GM20431 (cell line): ENCODE results near the gene NDUFS2.
"Not testable (repeated sequence)": the region's sequence is repeated elsewhere in the genome, so short reads cannot be mapped to it uniquely, and the experiment has no call there.

Experiments used
- in situ Hi-C: fragments of 300-500 bp; cut with MseI, MboI; formaldehyde crosslinking; loops from one replicate; pipeline ENCODE4 v1.15.0; 2020; ENCODE audit warnings: low sequenced_read_pairs; ENCODE audit not compliant: unreplicated experiment

Gene NDUFS2

DNA sequence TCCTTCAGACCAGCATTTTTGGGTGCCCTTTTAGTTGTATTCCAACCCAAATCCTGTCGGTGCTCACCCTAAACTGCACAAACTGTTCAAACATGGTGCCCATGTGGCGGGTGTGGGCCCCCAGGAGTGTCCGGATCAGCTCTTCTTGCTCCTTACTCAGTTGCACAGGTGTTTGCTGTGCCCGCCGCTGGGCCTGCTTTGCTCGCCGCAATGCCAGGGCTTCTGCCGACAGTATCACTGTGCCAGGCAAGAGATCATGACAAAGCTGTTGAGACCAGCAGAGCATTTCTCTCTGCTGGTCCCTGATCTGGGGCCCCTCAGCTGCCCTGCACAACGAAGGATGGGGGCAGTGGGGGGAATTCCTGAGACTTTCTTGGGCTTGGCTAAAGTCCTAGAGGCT is 30.9 kb downstream of the NDUFS2 start:
- in situ Hi-C loops = loop anchor here (10.0 kb wide), 1 partner anchor 62 kb away; no protein-coding TSS in a partner anchor

DNA sequence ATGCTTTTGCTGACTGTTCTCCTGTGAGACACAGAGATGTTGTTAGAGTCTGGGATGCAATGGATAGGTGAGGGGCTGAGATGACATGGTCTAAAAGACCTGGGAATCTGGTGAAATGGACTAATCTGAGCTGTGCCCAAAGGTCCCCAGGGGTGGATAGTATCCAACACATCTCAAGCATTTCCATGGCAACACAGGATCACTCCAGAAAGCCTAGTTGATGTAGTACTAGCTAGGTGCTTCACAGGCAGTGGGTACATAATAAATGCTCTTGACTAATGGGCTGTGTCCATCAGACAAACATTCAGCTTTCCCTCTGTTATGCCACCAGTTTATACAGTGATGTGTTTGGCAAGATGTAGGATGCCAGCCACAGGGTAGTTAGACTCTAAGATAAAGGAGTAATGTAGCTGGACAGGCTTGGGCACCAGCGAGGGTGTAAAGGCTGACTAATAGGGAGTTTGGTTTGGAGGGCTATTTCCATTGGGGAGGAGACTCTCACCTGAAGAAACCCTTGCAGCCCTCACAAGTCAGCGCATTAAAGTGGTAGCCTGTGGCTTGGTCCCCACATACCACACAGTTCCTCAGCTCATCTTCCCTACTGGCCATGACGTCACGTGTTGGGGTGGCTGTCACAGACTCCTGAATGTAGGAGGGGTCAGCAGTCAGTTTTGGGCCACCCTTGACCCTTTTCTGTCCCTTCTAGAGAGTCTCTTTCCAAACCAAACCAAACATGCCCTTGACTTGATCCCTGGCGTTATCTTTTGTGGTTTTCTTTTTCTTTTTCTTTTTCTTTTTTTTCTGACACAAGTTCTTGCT is 34.0 kb downstream of the NDUFS2 start:
- in situ Hi-C loops = loop anchor here (10.0 kb wide), 1 partner anchor 59 kb away; no protein-coding TSS in a partner anchor

DNA sequence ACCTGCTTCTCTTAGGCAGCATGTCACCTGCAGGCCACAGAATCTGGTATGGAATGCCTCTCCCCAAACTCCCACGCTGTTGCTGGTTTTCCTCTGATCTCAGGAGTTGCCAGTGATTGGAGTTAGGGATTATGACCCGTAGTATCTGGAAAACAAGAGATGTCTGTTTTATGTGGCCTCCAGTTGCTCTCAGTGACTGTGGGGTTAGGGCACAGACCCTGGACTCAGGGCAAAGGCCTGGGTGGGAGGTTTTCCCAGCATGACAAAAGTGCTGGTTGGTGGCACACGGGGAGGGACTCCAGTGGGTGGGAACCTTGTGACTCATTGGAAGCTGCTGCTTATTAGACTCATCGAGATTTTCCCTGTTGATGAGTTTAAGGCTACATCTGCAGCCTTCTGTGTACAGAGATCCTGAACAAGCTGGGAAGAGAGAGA is 35.9 kb downstream of the NDUFS2 start, which contains the start of gene NR1I3:
TSS of gene NR1I3 (minus strand) at position 165 of the 435 bp plus-strand sequence. CDS start 1,638 bp downstream, outside the sequence.
- in situ Hi-C loops = loop anchor here (10.0 kb wide), 1 partner anchor 57 kb away; no protein-coding TSS in a partner anchor

- in situ Hi-C loops = no loop called here
Observed at GRCh38 chr1:161241682-161242081, 39.5 kb downstream of the NDUFS2 start.

- in situ Hi-C loops = no loop called here
Observed at GRCh38 chr1:161242313-161242712, 40.1 kb downstream of the NDUFS2 start.

DNA sequence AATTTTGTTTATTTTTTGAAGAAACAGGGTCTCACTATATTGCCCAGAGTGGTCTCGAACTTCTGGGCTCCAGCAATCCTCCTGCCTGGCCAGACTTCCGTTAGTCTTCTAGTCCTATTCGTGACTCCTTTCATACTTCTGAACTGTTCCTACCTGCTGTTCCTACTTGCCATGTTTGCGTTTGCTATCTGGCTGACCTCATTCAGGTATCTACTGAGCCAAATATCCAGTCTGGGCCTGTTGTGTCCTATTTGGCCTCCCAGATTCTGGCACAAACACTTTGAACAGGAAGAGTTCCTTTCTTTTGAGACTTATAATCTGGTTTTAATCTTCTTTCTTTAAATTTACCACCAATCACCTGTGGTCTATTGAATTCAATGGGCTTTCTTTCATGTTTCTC is 42.7 kb downstream of the NDUFS2 start:
- in situ Hi-C loops = no loop called here

GRCh38 chr1:161250100-161250499 is 47.9 kb downstream of the NDUFS2 start:
- in situ Hi-C loops = not testable (repeated sequence)

DNA sequence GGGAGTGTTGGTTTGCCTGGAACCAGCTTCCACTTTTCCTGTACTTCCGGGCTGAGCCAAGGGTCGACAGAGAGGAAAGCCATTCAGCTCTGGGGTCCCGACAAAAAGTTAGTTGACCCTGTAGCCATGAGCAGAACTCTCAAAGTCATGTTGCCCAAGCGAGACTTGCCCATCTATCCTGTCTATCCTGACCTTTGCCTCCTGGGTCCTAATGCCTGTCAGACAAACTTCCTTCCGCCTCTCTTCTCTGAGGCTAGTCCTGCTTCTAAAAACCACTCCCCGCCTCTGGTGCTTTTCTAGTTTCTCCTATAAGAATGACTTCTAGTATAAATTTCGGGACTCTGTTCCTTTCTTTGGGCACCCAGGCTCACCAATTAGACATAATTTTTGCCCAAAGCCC is 48.7 kb downstream of the NDUFS2 start:
- in situ Hi-C loops = no loop called here

DNA sequence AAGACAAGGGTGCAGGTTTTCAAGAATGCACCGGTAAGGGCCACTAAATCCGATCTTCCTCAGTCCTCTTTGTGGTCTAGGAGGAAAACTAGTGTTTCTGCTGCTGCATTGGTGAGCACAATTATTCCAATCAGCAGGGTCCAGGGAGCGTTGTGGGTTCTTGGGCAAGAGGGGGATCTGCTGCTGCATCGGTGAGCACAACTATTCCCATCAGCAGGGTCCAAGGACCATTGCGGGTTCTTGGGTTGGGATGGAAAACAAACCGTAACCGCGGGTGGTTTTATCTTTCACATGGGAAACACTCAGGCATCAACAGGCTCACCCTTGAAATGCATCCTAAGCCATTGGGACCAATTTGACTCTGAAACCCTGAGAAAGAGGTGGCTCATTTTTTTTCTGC is 49.4 kb downstream of the NDUFS2 start:
- in situ Hi-C loops = no loop called here

GRCh38 chr1:161255302-161255701 is 53.1 kb downstream of the NDUFS2 start:
- in situ Hi-C loops = not testable (repeated sequence)

GRCh38 chr1:161255955-161256520 is 53.9 kb downstream of the NDUFS2 start:
- in situ Hi-C loops = not testable (repeated sequence)

DNA sequence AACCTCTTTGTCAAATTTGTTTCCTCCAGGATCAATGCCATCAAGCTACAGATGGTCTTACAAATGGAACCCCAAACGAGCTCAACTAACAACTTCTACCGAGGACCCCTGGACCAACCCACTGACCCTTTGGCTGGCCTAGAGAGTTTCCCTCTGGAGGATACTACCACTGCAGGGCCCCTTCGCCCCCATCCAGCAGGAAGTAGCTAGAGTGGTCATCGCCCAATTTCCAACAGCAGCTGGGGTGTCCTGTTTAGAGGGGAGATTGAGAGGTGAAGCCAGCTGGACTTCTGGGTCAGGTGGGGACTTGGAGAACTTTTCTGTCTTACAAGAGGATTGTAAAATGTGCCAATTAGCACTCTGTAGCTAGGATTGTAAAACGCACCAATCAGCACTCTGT is 54.9 kb downstream of the NDUFS2 start:
- in situ Hi-C loops = not testable (repeated sequence)

GRCh38 chr1:161258439-161259344 is 56.5 kb downstream of the NDUFS2 start, which contains the start of gene PCP4L1:
PCP4L1 (plus strand) TSS chr1:161258745; CDS start chr1:161258975, 230 bp downstream.
- in situ Hi-C loops = no loop called here

- in situ Hi-C loops = no loop called here
Observed at GRCh38 chr1:161259345-161259702, 57.2 kb downstream of the NDUFS2 start.

DNA sequence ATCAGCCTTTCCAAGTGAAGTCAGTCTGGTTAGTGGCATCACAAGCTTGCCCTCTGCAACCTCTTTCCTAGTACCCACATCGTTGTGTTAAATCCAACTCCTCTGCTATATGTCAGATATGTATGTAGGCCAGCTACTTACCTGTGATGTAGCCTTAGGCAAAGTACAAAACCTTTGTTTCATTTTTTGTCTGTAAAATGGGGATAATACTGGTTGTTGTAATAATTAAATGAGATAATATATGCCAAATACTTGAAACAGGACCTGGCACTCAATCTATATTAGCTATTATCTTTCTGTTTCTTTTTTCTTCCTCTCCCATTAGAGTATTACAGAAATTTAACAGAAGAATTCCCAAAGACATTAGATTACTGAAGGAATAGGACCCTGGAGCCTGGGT is 57.6 kb downstream of the NDUFS2 start:
- in situ Hi-C loops = no loop called here

- in situ Hi-C loops = no loop called here
Observed at GRCh38 chr1:161260376-161261260, 58.5 kb downstream of the NDUFS2 start.

DNA sequence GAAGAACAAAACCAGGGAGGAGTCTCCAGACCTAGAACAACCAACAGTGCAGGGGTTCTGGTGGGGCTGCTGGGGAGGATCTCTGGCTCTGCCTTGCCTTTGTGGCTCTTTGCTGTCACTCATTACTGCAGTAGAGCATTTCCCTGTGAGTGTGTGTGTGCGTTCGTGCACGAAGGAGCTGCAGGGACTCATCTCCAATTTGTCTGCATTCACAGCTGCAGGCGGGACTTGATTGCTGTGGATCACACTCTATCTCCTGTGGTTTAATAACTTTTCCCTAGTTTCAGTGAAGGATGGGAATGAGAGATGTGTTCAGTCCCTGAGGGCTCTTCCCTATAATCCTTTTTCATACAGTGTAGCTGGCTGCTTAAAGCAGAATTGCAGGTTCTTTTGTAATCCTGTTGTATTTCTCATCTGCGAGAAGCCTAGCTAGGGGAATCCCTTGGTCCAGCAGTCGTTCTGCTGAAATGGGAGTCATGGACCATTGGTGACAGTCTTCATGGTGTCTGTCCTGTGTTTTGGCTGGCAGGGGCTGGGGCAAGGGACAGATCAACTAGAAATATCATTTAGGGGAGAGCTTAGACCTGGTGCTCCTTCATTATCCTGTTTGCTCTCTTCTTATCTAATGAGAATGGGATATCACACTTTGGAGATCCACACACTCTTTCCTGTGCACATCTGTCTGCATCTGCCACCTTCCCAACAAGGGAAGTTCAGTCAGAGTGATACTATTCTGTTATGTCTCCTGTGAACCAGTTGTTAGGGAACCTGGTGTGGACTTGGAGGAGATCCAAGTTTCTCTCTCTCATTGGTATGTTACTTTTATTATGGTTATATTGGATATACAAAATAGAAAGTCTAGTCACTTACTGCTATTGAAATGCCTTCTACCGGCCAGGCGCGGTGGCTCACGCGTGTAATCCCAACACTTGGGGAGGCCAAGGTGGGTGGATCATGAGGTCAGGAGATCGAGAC is 59.4 kb downstream of the NDUFS2 start:
- in situ Hi-C loops = no loop called here
